Measurements from ENCODE around the gene PDGFD.

DNA sequence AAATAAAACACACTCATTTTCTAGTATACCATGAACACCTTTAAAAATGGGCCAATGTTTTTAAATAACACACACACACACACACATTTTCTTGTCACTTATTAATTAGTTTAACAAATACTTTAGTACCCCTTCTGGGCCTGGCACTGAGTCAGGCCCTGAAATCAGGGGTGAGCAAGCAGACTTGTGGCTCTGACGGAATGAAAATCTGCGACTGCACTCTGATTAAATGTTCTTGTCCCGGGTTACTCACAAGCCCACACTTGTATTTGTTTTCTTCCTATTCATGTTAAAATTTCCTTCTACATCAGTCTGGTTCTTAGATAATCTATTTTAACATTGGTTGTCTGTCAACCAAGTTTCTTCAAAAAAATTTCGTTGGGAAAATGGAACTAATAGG lies 43.0 kb upstream of the PDGFD start:
- TF ChIP-seq, protein P1, sequence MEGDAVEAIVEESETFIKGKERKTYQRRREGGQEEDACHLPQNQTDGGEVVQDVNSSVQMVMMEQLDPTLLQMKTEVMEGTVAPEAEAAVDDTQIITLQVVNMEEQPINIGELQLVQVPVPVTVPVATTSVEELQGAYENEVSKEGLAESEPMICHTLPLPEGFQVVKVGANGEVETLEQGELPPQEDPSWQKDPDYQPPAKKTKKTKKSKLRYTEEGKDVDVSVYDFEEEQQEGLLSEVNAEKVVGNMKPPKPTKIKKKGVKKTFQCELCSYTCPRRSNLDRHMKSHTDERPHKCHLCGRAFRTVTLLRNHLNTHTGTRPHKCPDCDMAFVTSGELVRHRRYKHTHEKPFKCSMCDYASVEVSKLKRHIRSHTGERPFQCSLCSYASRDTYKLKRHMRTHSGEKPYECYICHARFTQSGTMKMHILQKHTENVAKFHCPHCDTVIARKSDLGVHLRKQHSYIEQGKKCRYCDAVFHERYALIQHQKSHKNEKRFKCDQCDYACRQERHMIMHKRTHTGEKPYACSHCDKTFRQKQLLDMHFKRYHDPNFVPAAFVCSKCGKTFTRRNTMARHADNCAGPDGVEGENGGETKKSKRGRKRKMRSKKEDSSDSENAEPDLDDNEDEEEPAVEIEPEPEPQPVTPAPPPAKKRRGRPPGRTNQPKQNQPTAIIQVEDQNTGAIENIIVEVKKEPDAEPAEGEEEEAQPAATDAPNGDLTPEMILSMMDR (IDR thresholded peaks at IDR 0.05), result no peak
- TF ChIP-seq, protein P2, sequence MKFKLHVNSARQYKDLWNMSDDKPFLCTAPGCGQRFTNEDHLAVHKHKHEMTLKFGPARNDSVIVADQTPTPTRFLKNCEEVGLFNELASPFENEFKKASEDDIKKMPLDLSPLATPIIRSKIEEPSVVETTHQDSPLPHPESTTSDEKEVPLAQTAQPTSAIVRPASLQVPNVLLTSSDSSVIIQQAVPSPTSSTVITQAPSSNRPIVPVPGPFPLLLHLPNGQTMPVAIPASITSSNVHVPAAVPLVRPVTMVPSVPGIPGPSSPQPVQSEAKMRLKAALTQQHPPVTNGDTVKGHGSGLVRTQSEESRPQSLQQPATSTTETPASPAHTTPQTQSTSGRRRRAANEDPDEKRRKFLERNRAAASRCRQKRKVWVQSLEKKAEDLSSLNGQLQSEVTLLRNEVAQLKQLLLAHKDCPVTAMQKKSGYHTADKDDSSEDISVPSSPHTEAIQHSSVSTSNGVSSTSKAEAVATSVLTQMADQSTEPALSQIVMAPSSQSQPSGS (CRISPR knock-in tag; IDR thresholded peaks at IDR 0.05; ENCODE audit: borderline replicate concordance, low read depth), result no peak
- TF ChIP-seq, protein P3, sequence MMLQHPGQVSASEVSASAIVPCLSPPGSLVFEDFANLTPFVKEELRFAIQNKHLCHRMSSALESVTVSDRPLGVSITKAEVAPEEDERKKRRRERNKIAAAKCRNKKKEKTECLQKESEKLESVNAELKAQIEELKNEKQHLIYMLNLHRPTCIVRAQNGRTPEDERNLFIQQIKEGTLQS (CRISPR knock-in tag; conservative IDR thresholded peaks at IDR 0.05), result no peak
- TF ChIP-seq ZNF138 (CRISPR knock-in tag; conservative IDR thresholded peaks at IDR 0.05), result no peak
- TF ChIP-seq, protein P4, sequence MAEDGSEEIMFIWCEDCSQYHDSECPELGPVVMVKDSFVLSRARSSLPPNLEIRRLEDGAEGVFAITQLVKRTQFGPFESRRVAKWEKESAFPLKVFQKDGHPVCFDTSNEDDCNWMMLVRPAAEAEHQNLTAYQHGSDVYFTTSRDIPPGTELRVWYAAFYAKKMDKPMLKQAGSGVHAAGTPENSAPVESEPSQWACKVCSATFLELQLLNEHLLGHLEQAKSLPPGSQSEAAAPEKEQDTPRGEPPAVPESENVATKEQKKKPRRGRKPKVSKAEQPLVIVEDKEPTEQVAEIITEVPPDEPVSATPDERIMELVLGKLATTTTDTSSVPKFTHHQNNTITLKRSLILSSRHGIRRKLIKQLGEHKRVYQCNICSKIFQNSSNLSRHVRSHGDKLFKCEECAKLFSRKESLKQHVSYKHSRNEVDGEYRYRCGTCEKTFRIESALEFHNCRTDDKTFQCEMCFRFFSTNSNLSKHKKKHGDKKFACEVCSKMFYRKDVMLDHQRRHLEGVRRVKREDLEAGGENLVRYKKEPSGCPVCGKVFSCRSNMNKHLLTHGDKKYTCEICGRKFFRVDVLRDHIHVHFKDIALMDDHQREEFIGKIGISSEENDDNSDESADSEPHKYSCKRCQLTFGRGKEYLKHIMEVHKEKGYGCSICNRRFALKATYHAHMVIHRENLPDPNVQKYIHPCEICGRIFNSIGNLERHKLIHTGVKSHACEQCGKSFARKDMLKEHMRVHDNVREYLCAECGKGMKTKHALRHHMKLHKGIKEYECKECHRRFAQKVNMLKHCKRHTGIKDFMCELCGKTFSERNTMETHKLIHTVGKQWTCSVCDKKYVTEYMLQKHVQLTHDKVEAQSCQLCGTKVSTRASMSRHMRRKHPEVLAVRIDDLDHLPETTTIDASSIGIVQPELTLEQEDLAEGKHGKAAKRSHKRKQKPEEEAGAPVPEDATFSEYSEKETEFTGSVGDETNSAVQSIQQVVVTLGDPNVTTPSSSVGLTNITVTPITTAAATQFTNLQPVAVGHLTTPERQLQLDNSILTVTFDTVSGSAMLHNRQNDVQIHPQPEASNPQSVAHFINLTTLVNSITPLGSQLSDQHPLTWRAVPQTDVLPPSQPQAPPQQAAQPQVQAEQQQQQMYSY (CRISPR knock-in tag; IDR thresholded peaks at IDR 0.05), result no peak
- TF ChIP-seq RORB (CRISPR knock-in tag; IDR thresholded peaks at IDR 0.05), result no peak
- TF ChIP-seq, protein P5, sequence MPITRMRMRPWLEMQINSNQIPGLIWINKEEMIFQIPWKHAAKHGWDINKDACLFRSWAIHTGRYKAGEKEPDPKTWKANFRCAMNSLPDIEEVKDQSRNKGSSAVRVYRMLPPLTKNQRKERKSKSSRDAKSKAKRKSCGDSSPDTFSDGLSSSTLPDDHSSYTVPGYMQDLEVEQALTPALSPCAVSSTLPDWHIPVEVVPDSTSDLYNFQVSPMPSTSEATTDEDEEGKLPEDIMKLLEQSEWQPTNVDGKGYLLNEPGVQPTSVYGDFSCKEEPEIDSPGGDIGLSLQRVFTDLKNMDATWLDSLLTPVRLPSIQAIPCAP (CRISPR knock-in tag; IDR thresholded peaks at IDR 0.05), result no peak
- TF ChIP-seq, protein P6, sequence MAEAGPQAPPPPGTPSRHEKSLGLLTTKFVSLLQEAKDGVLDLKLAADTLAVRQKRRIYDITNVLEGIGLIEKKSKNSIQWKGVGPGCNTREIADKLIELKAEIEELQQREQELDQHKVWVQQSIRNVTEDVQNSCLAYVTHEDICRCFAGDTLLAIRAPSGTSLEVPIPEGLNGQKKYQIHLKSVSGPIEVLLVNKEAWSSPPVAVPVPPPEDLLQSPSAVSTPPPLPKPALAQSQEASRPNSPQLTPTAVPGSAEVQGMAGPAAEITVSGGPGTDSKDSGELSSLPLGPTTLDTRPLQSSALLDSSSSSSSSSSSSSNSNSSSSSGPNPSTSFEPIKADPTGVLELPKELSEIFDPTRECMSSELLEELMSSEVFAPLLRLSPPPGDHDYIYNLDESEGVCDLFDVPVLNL (CRISPR knock-in tag; IDR thresholded peaks at IDR 0.05; ENCODE audit: borderline replicate concordance, low read depth), result no peak
- TF ChIP-seq, protein P7, sequence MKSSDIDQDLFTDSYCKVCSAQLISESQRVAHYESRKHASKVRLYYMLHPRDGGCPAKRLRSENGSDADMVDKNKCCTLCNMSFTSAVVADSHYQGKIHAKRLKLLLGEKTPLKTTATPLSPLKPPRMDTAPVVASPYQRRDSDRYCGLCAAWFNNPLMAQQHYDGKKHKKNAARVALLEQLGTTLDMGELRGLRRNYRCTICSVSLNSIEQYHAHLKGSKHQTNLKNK (CRISPR knock-in tag; IDR thresholded peaks at IDR 0.05), result no peak
- no peak for TF ChIP-seq SP1 (CRISPR knock-in tag; conservative IDR thresholded peaks at IDR 0.05)
- TF ChIP-seq NFE2L1 (CRISPR knock-in tag; IDR thresholded peaks at IDR 0.05), result no peak
- TF ChIP-seq, protein P8, sequence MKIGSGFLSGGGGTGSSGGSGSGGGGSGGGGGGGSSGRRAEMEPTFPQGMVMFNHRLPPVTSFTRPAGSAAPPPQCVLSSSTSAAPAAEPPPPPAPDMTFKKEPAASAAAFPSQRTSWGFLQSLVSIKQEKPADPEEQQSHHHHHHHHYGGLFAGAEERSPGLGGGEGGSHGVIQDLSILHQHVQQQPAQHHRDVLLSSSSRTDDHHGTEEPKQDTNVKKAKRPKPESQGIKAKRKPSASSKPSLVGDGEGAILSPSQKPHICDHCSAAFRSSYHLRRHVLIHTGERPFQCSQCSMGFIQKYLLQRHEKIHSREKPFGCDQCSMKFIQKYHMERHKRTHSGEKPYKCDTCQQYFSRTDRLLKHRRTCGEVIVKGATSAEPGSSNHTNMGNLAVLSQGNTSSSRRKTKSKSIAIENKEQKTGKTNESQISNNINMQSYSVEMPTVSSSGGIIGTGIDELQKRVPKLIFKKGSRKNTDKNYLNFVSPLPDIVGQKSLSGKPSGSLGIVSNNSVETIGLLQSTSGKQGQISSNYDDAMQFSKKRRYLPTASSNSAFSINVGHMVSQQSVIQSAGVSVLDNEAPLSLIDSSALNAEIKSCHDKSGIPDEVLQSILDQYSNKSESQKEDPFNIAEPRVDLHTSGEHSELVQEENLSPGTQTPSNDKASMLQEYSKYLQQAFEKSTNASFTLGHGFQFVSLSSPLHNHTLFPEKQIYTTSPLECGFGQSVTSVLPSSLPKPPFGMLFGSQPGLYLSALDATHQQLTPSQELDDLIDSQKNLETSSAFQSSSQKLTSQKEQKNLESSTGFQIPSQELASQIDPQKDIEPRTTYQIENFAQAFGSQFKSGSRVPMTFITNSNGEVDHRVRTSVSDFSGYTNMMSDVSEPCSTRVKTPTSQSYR (CRISPR knock-in tag; IDR thresholded peaks at IDR 0.05), result no peak
- no peak for TF ChIP-seq ETV6 (CRISPR knock-in tag; IDR thresholded peaks at IDR 0.05)
- TF ChIP-seq CBFB (CRISPR knock-in tag; IDR thresholded peaks at IDR 0.05; ENCODE audit: low read depth), result no peak

Data from WTC11 (cell line).